Measurements from ENCODE around the gene AASDH.

DNA sequence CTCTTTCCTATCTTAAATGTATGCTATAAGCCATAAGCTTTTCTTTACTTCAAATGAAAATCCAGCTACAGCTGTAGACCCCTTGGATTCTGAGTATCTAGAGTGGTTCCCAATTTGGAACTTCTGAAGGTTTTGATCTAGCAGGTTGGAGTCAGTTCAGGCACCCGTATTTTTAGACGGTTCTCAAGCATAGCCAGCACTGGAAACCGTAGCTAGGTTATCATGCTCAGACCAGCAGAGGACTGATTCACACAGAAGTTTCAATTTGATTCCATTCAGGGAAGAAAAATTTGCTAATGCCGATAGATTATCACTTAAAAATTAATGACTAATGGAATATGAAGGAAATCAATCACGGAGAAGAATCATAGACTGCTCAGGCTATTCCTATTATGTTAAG lies 36.9 kb upstream of the AASDH start:
- TF ChIP-seq TAF1 (IDR thresholded peaks at IDR 0.05; ENCODE audit: low read depth, low read length), result no peak
- no peak for TF ChIP-seq POLR2A (IDR thresholded peaks at IDR 0.05; ENCODE audit: low read depth, low read length)

Measured in GM12891 (cell line).